ENCODE measurements around the gene SFN. TPM values are rescaled to one million over a fixed set of nuclear protein-coding genes. Genes with fewer than 3 reads are reported as not detected.

SFN gene
- total RNA-seq, 1 donor from 2014 or later = 0.21 TPM

GRCh38 chr1:26858160-26858559 lies 4.8 kb upstream of the SFN start:
- Histone ChIP-seq H4K20me1 (ENCODE audit: low read depth) (no peaks in the 10 kb centered on the region), H3K9ac (no peak overlapping the region), H2AFZ (replicated peaks) (no peak overlapping the region), H3F3A (ENCODE audit: low read depth) (peaks cover 13% of the 10 kb centered on the region), H3K79me2 (ENCODE audit: low read depth) (no peaks in the 10 kb centered on the region), H3K4me2 (no peak overlapping the region), H3K36me3 (no peaks in the 10 kb centered on the region), H3K27me3 (no peaks in the 10 kb centered on the region), H3K9me3 (ENCODE audit: low read depth) (no peaks in the 10 kb centered on the region), H3K4me3 (no peak overlapping the region), H3K27ac (no peak overlapping the region), H3K4me1 (peaks cover 27% of the 10 kb centered on the region)
- Mint-ChIP-seq H3K4me3 (no peak overlapping the region), H3K36me3 (peaks cover 8% of the 10 kb centered on the region), H3K4me1 (peaks cover 10% of the 10 kb centered on the region), H3K27ac (no peak overlapping the region), H3K9me3 (no peaks in the 10 kb centered on the region), H3K27me3 (ENCODE audit: insufficient read depth, low read depth) (peaks cover 10% of the 10 kb centered on the region)
- no peak for TF ChIP-seq CTCF (IDR thresholded peaks at IDR 0.05)
- no peak for TF ChIP-seq EZH2 (IDR thresholded peaks at IDR 0.05)
- TF ChIP-seq EZH2phosphoT487 (IDR thresholded peaks at IDR 0.05) = no peak
- no peak for DNase-seq (ENCODE audit: low spot score)

GRCh38 chr1:26858891-26859640 lies 3.9 kb upstream of the SFN start:
- H4K20me1 ChIP-seq (ENCODE audit: low read depth) = no peaks in the 10 kb centered on the region
- H3K4me3 ChIP-seq = no peak overlapping the region
- no peaks in the 10 kb centered on the region for H3K79me2 ChIP-seq (ENCODE audit: low read depth)
- no peaks in the 10 kb centered on the region for H3K9me3 ChIP-seq (ENCODE audit: low read depth)
- no peak overlapping the region for H2AFZ ChIP-seq (replicated peaks)
- Mint-ChIP-seq H3K27ac (no peak overlapping the region), H3K27me3 (ENCODE audit: insufficient read depth, low read depth) (peaks cover 10% of the 10 kb centered on the region), H3K4me3 (no peak overlapping the region), H3K9me3 (no peaks in the 10 kb centered on the region), H3K4me1 (peaks cover 12% of the 10 kb centered on the region), H3K36me3 (peaks cover 3% of the 10 kb centered on the region)
- no peak overlapping the region for H3K4me2 ChIP-seq
- H3K9ac ChIP-seq = no peak overlapping the region
- TF ChIP-seq CTCF (IDR thresholded peaks at IDR 0.05) = no peak
- no peak for TF ChIP-seq EZH2phosphoT487 (IDR thresholded peaks at IDR 0.05)
- TF ChIP-seq EZH2 (IDR thresholded peaks at IDR 0.05) = no peak
- no peak for DNase-seq (ENCODE audit: low spot score)
- no peaks in the 10 kb centered on the region for H3K36me3 ChIP-seq
- no peak overlapping the region for H3K27ac ChIP-seq
- peaks cover 36% of the 10 kb centered on the region for H3K4me1 ChIP-seq
- peaks cover 13% of the 10 kb centered on the region for H3F3A ChIP-seq (ENCODE audit: low read depth)
- H3K27me3 ChIP-seq = peaks cover 7% of the 10 kb centered on the region

GRCh38 chr1:26861286-26861701 lies 1.7 kb upstream of the SFN start:
- no peak overlapping the region for H3K4me3 Mint-ChIP-seq
- peak; percentile 35 for DNase-seq (ENCODE audit: low spot score)

More at GRCh38 chr1:26861286-26861701, 1.7 kb upstream of the SFN start:
- no peak overlapping the region for H3K4me2 ChIP-seq
- Mint-ChIP-seq H3K36me3 (peaks cover 2% of the 10 kb centered on the region), H3K27ac (peak overlapping the region; percentile 35), H3K9me3 (no peaks in the 10 kb centered on the region), H3K27me3 (ENCODE audit: insufficient read depth, low read depth) (peaks cover 11% of the 10 kb centered on the region), H3K4me1 (peaks cover 21% of the 10 kb centered on the region)
- H3K9ac ChIP-seq = no peak overlapping the region
- peaks cover 36% of the 10 kb centered on the region for H3K4me1 ChIP-seq
- TF ChIP-seq EZH2phosphoT487 (IDR thresholded peaks at IDR 0.05) = no peak
- TF ChIP-seq CTCF (IDR thresholded peaks at IDR 0.05) = peak; percentile 30
- no peak for TF ChIP-seq EZH2 (IDR thresholded peaks at IDR 0.05)
- H3K4me3 ChIP-seq = no peak overlapping the region
- H4K20me1 ChIP-seq (ENCODE audit: low read depth) = no peaks in the 10 kb centered on the region
- H3F3A ChIP-seq (ENCODE audit: low read depth) = peaks cover 24% of the 10 kb centered on the region
- H3K9me3 ChIP-seq (ENCODE audit: low read depth) = no peaks in the 10 kb centered on the region
- H3K27me3 ChIP-seq = peaks cover 8% of the 10 kb centered on the region
- H2AFZ ChIP-seq (replicated peaks) = no peak overlapping the region
- H3K79me2 ChIP-seq (ENCODE audit: low read depth) = no peaks in the 10 kb centered on the region
- H3K36me3 ChIP-seq = no peaks in the 10 kb centered on the region
- H3K27ac ChIP-seq = no peak overlapping the region

Data from neural progenitor cell (in vitro differentiated cells).